Measurements from ENCODE around the gene CCDC88C. TPM values are rescaled to one million over a fixed set of nuclear protein-coding genes. Genes with fewer than 3 reads are reported as not detected.

The CCDC88C gene
- total RNA-seq, 1 donor from 2014 or later = 39.3 TPM

GRCh38 chr14:91242635-91243034 lies 175.0 kb downstream of the CCDC88C start:
- TF ChIP-seq, protein P1, sequence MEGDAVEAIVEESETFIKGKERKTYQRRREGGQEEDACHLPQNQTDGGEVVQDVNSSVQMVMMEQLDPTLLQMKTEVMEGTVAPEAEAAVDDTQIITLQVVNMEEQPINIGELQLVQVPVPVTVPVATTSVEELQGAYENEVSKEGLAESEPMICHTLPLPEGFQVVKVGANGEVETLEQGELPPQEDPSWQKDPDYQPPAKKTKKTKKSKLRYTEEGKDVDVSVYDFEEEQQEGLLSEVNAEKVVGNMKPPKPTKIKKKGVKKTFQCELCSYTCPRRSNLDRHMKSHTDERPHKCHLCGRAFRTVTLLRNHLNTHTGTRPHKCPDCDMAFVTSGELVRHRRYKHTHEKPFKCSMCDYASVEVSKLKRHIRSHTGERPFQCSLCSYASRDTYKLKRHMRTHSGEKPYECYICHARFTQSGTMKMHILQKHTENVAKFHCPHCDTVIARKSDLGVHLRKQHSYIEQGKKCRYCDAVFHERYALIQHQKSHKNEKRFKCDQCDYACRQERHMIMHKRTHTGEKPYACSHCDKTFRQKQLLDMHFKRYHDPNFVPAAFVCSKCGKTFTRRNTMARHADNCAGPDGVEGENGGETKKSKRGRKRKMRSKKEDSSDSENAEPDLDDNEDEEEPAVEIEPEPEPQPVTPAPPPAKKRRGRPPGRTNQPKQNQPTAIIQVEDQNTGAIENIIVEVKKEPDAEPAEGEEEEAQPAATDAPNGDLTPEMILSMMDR (conservative IDR thresholded peaks at IDR 0.05) = no peak
- no peak for DNase-seq (ENCODE audit: extremely low spot score, unreplicated experiment)
- Mint-ChIP-seq H3K27me3 (peaks cover 13% of the 10 kb centered on the region), H3K27ac (no peak overlapping the region), H3K4me3 (no peak overlapping the region), H3K9me3 (peaks cover 5% of the 10 kb centered on the region), H3K36me3 (peaks cover 4% of the 10 kb centered on the region), H3K4me1 (ENCODE audit: unreplicated experiment) (no peaks in the 10 kb centered on the region)

- no peak for DNase-seq (ENCODE audit: extremely low spot score, unreplicated experiment)
- Mint-ChIP-seq H3K9me3 (no peaks in the 10 kb centered on the region), H3K36me3 (peaks cover 4% of the 10 kb centered on the region), H3K27ac (no peak overlapping the region), H3K4me3 (no peak overlapping the region), H3K4me1 (ENCODE audit: unreplicated experiment) (no peaks in the 10 kb centered on the region), H3K27me3 (peaks cover 13% of the 10 kb centered on the region)
- TF ChIP-seq, protein P1 (conservative IDR thresholded peaks at IDR 0.05) = no peak
Measured at GRCh38 chr14:91241863-91242262, 175.8 kb downstream of the CCDC88C start.

- no peak for DNase-seq (ENCODE audit: extremely low spot score, unreplicated experiment)
- Mint-ChIP-seq H3K36me3 (peaks cover 4% of the 10 kb centered on the region), H3K27me3 (peaks cover 9% of the 10 kb centered on the region), H3K4me1 (ENCODE audit: unreplicated experiment) (no peaks in the 10 kb centered on the region), H3K27ac (no peak overlapping the region), H3K9me3 (no peaks in the 10 kb centered on the region), H3K4me3 (no peak overlapping the region)
- TF ChIP-seq, protein P1 (conservative IDR thresholded peaks at IDR 0.05) = no peak
Measured at GRCh38 chr14:91238661-91239060, 179.0 kb downstream of the CCDC88C start.

GRCh38 chr14:91238085-91238484 lies 179.5 kb downstream of the CCDC88C start:
- peaks cover 9% of the 10 kb centered on the region for H3K27me3 Mint-ChIP-seq
- H3K9me3 Mint-ChIP-seq = no peaks in the 10 kb centered on the region
- DNase-seq (ENCODE audit: extremely low spot score, unreplicated experiment) = no peak
- H3K27ac Mint-ChIP-seq = no peak overlapping the region
- H3K4me1 Mint-ChIP-seq (ENCODE audit: unreplicated experiment) = no peaks in the 10 kb centered on the region
- H3K4me3 Mint-ChIP-seq = no peak overlapping the region
- TF ChIP-seq, protein P1 (conservative IDR thresholded peaks at IDR 0.05) = no peak
- peaks cover 4% of the 10 kb centered on the region for H3K36me3 Mint-ChIP-seq

DNA sequence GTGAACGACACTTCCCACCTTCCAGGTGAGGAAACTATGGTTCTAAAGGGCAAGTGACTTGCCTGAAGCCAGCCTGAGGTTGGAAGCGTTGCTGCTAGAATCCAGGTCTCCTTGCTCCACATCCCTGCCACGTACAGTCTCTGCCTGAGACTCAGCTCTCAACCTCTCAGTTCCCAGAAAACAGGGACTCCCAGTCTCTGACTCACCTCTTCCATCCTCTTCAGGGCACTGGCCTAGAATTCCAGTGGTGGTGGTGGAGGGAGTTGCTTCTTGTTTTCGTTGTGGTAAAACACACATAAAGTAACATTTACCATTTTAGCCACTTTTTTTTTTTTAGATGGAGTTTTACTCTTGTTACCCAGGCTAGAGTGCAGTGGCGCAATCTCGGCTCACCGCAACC lies 180.4 kb downstream of the CCDC88C start:
- Mint-ChIP-seq H3K27ac (no peak overlapping the region), H3K36me3 (peaks cover 4% of the 10 kb centered on the region), H3K9me3 (no peaks in the 10 kb centered on the region), H3K4me3 (no peak overlapping the region), H3K4me1 (ENCODE audit: unreplicated experiment) (no peaks in the 10 kb centered on the region), H3K27me3 (peaks cover 6% of the 10 kb centered on the region)
- no peak for DNase-seq (ENCODE audit: extremely low spot score, unreplicated experiment)
- TF ChIP-seq, protein P1 (conservative IDR thresholded peaks at IDR 0.05) = no peak

DNA sequence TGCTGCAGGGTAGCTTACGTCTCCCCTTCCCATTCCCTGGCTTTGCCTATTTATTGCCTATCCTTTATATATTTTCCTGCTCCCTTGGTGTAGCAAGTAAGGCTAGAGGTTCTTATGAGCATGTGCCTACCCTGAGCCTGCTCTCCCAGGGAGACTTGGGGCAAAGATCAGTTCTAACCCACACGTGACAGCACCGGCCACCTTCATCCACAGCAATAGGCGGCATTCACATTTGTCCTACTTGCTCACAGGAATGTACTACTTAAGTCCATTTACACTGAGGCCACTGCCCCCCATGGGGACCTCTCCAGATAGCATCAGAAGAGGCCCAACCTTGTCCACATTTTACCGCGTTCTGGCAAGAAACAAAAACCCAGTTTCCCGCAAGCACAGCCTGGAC lies 181.8 kb downstream of the CCDC88C start:
- peaks cover under 1% of the 10 kb centered on the region for H3K36me3 Mint-ChIP-seq
- no peak for DNase-seq (ENCODE audit: extremely low spot score, unreplicated experiment)
- H3K27ac Mint-ChIP-seq = no peak overlapping the region
- no peak overlapping the region for H3K4me3 Mint-ChIP-seq
- no peaks in the 10 kb centered on the region for H3K9me3 Mint-ChIP-seq
- TF ChIP-seq, protein P1 (conservative IDR thresholded peaks at IDR 0.05) = no peak
- H3K4me1 Mint-ChIP-seq (ENCODE audit: unreplicated experiment) = no peaks in the 10 kb centered on the region
- H3K27me3 Mint-ChIP-seq = no peaks in the 10 kb centered on the region

Measured in type B pancreatic cell (in vitro differentiated cells).